SU-DHL-6 (cell line): ENCODE data around the gene HOXA6.

Experiments
- EZH2phosphoT487 ChIP-seq: fragments of 200-600 bp; sonication (generic), shearing (Covaris generic); conservative IDR thresholded peaks from 2 replicates; pipeline ENCODE4 v1.6.1; 2018; ENCODE audit warnings: mild to moderate bottlenecking, antibody characterized with exemption, low read length, moderate library complexity, mixed read lengths
- TF ChIP-seq, protein P1 (sequence below): fragments of 200-600 bp; sonication (generic); IDR thresholded peaks from one replicate; pipeline ENCODE4 v1.5.1; 2017; ENCODE audit warnings: antibody characterized with exemption, mild to moderate bottlenecking, low read length, moderate library complexity; ENCODE audit not compliant: insufficient read depth, poor library complexity, severe bottlenecking

DNA sequence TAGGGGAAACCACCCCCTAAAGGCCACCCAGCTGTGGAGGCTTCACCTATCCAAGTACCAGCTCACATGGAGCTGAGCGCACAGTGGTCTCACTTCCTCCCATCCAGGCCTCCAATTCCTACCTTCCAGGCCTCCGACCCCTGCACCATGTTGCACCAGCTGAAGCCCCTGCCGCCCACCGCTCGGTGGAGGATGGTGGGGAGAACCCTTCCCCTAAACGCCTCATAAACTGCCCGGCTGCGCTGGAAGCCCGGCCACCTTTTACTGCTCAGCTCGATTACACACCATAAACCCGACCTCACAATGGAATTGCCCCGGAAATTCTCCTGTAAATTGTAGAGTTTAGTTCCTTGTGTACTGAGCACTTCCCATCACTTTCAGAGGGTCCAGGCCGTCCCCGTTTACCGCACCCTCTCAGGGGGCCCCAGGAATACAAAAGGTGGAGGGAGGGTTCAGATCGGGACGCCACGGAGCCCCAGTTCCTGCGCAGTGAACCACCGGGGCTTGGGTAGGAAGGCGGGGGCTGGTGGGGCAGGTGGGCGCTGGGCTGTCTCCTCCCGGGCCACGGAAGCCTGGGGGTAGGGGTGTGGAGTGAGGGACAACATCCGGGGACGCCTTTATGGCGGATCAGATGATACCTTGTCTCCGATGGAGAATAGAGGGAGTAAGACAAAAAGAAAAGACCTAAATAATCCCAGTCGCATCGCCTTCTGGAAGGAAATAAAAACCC lies 10.3 kb upstream of the HOXA6 start:
- TF ChIP-seq, protein P1, sequence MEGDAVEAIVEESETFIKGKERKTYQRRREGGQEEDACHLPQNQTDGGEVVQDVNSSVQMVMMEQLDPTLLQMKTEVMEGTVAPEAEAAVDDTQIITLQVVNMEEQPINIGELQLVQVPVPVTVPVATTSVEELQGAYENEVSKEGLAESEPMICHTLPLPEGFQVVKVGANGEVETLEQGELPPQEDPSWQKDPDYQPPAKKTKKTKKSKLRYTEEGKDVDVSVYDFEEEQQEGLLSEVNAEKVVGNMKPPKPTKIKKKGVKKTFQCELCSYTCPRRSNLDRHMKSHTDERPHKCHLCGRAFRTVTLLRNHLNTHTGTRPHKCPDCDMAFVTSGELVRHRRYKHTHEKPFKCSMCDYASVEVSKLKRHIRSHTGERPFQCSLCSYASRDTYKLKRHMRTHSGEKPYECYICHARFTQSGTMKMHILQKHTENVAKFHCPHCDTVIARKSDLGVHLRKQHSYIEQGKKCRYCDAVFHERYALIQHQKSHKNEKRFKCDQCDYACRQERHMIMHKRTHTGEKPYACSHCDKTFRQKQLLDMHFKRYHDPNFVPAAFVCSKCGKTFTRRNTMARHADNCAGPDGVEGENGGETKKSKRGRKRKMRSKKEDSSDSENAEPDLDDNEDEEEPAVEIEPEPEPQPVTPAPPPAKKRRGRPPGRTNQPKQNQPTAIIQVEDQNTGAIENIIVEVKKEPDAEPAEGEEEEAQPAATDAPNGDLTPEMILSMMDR, result no peak
- TF ChIP-seq EZH2phosphoT487, result no peak
